Sigmoid colon (tissue), 4 donors: ENCODE results near the gene KIAA1210.

Experiments
- CTCF ChIP-seq, 4 experiments: fragments of 450-650 bp in 3 of 4; fragments of 200-600 bp in 1 of 4; IDR thresholded peaks; one replicate each; pipeline ENCODE4 v1.5.1; 2016 to 2019; ENCODE audit warnings: antibody characterized with exemption in 4 of 4, mild to moderate bottlenecking in 3 of 4, moderate library complexity in 2 of 4
- EP300 ChIP-seq, 4 donors: sonication (generic); formaldehyde crosslinking; IDR thresholded peaks; one replicate each; pipeline ENCODE4 v1.6.1; 2017; ENCODE audit warnings: antibody characterized with exemption in 4 of 4
- POLR2A ChIP-seq, 2 donors: fragments of 450-650 bp; IDR thresholded peaks; one replicate each; pipeline ENCODE4 v1.6.1; 2016; ENCODE audit warnings: antibody characterized with exemption in 2 of 2, mild to moderate bottlenecking in 2 of 2, moderate library complexity in 2 of 2
- POLR2AphosphoS5 ChIP-seq, 4 donors: sonication (generic); formaldehyde crosslinking; IDR thresholded peaks; one replicate each; pipeline ENCODE4 v1.6.1; 2017; ENCODE audit warnings: antibody characterized with exemption in 4 of 4

DNA sequence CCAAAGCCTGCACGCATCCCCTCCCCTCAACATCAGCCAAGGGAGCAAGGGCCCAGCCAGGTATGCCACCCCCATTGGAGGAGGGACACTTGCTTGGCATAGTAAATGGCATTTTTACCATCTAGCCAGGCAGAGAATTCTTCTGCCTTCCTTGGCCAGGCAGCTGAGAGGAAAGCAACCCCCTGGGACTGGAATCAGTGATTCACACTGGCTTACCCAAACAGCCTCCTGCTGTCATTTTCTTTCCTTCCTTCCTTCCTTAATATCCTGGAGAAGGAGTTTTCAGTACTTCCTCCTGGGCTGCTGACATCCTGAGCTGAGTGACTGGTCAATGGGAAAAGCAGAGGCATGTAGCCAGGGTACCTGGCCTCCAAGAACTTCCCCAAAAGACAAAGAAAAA, 28.6 kb upstream of the KIAA1210 start:
- TF ChIP-seq CTCF (IDR thresholded peaks at IDR 0.05) (no peak), POLR2AphosphoS5 (IDR thresholded peaks at IDR 0.05) (no peak), POLR2A (IDR thresholded peaks at IDR 0.05) (no peak), EP300 (IDR thresholded peaks at IDR 0.05) (no peak)
